H7 (cell line): ENCODE measurements around the gene MAGEC3. TPM values are rescaled to one million over a fixed set of nuclear protein-coding genes. Genes with fewer than 3 reads are reported as not detected.

ENCODE experiments used
- DNase-seq: peaks from one replicate; pipeline ENCODE4 v3.0.0; 2012
- H3K27me3 ChIP-seq: 2 replicates; pipeline ENCODE4 v1.6.0; 2011; ENCODE audit warnings: mild to moderate bottlenecking, low read length; ENCODE audit not compliant: control insufficient read depth, insufficient read depth
- H3K36me3 ChIP-seq: replicated peaks from 2 replicates; pipeline ENCODE4 v1.5.1; 2011; ENCODE audit warnings: low read length; ENCODE audit not compliant: control insufficient read depth, insufficient read depth
- H3K4me3 ChIP-seq: 2 replicates; pipeline ENCODE4 v1.5.1; 2011; ENCODE audit warnings: low read depth, mild to moderate bottlenecking, control low read depth, low read length, moderate library complexity; ENCODE audit not compliant: insufficient read depth
- total RNA-seq: library from RNA; depleted of rRNA; stranded (reverse); fragments of >200 nt; shearing (Covaris generic); gene quantifications from 2 replicates; pipeline ENCODE4 v1.2.3, GENCODE V29; 2014; rRNA removed

MAGEC3 gene
- total RNA-seq, 1 experiment from 2014 or later: not detected

- Histone ChIP-seq H3K4me3 (no peak overlapping the region), H3K36me3 (no peaks in the 10 kb centered on the region), H3K27me3 (no peaks in the 10 kb centered on the region)
- no peak for DNase-seq
These were observed 66.1 kb downstream of the MAGEC3 start for GRCh38 chrX:141904262-141904661.

DNA sequence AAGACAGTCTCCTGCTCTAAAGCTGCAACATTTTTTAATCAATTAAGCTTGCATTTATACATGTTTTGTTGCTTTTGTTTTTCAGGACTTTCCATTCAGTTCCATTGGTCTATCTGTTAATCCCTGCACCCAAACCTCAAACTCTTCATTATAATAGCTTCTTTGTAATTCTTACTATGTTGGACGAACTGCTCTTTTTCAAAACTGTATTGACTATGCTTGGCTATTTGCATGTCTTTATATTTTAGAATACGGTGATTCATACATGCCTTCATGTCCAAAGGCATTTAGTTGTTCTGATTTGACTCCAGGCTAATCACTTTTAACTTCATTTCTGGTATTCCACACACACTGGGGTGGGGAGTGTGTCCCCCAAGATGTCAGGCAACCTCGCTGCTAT is 79.7 kb downstream of the MAGEC3 start:
- Histone ChIP-seq H3K36me3 (no peaks in the 10 kb centered on the region), H3K27me3 (no peaks in the 10 kb centered on the region), H3K4me3 (no peak overlapping the region)
- DNase-seq: no peak

DNA sequence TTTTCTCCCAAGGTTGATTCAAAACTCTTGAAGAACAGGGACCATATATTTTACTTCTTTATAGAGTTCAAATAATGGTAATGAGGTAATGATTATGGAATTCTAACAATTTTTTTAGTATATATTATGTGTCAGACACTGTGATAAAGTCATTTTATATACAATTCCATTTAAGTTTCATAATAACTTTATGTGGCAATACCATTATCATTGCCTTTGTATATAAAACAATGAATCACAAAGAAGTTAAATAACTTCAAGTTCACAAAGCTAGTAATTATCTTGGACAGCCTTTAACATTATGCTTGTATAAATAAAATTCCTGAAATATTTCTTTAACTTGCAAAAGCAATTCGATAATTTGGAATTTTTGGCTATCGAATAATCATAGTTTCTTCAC is 86.2 kb downstream of the MAGEC3 start:
- Histone ChIP-seq H3K4me3 (no peak overlapping the region), H3K27me3 (no peaks in the 10 kb centered on the region), H3K36me3 (no peaks in the 10 kb centered on the region)
- no peak for DNase-seq

DNA sequence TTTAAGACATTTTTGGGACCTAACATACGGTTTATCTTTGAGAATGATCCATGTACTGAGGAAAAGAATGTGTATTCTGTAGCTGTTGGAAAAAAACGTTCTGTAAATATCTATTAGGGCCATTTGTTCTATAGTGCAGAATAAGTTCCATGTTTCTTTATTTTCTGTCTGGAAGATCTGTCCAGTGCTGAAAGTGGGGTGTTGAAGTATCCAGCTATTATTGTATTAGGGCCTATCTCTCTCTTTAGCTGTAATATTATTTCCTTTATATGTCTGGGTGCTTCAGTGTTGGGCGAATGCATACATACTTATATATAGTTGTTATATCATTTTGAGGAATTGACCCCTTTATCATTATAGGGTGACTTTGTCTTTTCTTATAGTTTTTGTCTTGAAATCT is 90.3 kb downstream of the MAGEC3 start:
- Histone ChIP-seq H3K4me3 (no peak overlapping the region), H3K36me3 (no peaks in the 10 kb centered on the region), H3K27me3 (no peaks in the 10 kb centered on the region)
- no peak for DNase-seq

- H3K27me3 ChIP-seq: no peaks in the 10 kb centered on the region
- DNase-seq: no peak
- H3K4me3 ChIP-seq: no peak overlapping the region
- no peaks in the 10 kb centered on the region for H3K36me3 ChIP-seq
These were observed 96.0 kb downstream of the MAGEC3 start for GRCh38 chrX:141934059-141934641.

DNA sequence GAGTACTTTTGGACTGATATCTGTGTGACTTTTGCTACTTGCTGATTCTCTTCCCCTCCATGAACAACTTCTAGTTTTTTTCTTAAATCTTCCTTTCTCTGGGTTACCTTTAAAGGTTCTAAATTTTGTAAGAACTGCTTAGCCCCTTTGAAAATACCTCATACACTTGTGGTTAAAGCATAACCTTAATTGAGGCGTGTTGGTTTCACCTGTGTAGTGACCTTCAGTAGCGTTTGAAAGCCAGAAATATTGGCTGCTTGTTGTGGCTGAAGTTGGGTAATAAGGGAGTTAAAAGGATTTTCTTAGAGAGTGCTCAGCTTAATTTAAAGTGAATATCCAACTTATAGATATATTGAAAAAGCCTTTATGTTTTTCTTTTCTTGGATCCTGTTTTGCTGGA is 97.5 kb downstream of the MAGEC3 start:
- H3K36me3 ChIP-seq: no peaks in the 10 kb centered on the region
- H3K27me3 ChIP-seq: no peaks in the 10 kb centered on the region
- no peak overlapping the region for H3K4me3 ChIP-seq
- no peak for DNase-seq

GRCh38 chrX:141936080-141936479 is 98.0 kb downstream of the MAGEC3 start:
- no peak for DNase-seq
- Histone ChIP-seq H3K36me3 (no peaks in the 10 kb centered on the region), H3K4me3 (no peak overlapping the region), H3K27me3 (no peaks in the 10 kb centered on the region)

DNA sequence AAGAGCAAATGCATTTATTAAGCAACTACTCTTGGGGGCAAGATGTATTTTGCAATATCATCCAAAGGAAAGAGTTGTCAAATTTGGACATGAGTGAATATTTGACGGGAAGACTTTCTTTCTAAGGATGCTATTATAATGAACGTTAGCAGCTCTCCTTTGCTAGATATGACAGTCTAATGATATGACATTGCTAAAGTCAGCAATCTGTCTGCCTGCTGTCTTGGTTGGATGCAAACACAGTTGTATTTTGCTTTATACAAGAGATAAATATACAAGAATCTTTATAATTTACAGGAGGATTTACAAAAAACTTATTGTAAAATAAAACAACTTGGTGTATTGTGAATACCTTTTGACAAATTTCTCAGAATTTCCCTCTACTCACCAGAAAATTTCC is 103.1 kb downstream of the MAGEC3 start:
- no peak overlapping the region for H3K4me3 ChIP-seq
- DNase-seq: no peak
- H3K27me3 ChIP-seq: no peaks in the 10 kb centered on the region
- H3K36me3 ChIP-seq: no peaks in the 10 kb centered on the region

DNA sequence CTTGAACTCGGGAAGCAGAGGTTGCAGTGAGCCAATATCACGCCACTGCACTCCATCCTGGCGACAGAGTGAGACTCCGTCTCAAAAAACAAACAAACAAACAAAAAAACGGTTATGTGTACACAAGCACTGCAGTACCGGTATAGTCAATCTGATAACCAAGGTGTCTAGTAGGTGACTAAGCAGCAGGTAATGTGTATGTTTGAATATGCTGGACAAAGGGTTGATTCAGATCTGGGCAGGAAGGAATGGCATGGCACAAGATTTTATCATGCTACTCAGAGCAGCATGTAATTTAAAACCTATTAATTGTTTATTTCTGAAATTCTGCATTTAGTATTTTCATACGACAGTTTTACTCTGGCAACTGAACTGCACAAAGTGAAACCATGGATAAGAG is 107.3 kb downstream of the MAGEC3 start:
- no peak for DNase-seq
- H3K4me3 ChIP-seq: no peak overlapping the region
- H3K27me3 ChIP-seq: no peaks in the 10 kb centered on the region
- H3K36me3 ChIP-seq: no peaks in the 10 kb centered on the region

DNA sequence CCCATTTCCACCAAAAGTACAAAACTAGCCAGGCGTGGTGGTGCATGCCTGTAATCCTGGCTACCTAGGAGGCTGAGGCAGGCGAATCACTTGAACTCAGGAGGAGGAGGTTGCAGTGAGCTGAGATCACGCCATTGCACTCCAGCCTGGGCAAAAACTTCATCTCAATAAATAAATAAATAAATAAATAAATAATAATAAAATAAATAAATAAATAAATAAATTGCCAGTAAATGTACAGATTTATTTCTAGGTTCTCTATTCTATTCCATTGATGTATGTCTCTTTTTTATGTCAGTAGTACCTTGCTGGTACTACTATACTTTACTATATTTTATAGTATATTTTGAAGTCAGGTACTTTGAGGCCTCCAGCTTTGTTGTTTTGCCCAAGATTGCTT is 109.2 kb downstream of the MAGEC3 start:
- H3K4me3 ChIP-seq: no peak overlapping the region
- DNase-seq: no peak
- no peaks in the 10 kb centered on the region for H3K27me3 ChIP-seq
- H3K36me3 ChIP-seq: no peaks in the 10 kb centered on the region

Other genes with a start within 250 kb of the MAGEC3 start
- not detected in 2 replicates for gene SPANXA2, start 248.6 kb upstream of the MAGEC3 start, total RNA-seq
- not detected in 2 replicates for gene SPANXD, start 139.6 kb upstream of the MAGEC3 start, total RNA-seq
- gene MAGEC1, start 65.6 kb downstream of the MAGEC3 start, total RNA-seq: not detected in 2 replicates